IMR-90 (cell line): ENCODE results near the gene CEP295NL. TPM values are rescaled to one million over a fixed set of nuclear protein-coding genes. Genes with fewer than 3 reads are reported as not detected.

Experiments used
- ATAC-seq: fragments of 200-7000 bp; cut with Tn5 transposase; 2 replicates; pipeline ENCODE4 v1.9.1; 2020; ENCODE audit warnings: low read depth, mild to moderate bottlenecking, moderate library complexity
- BruUV-seq: library from RNA; stranded (reverse); fragments of 400-500 nt; replicated peaks from 2 replicates; lab custom pipeline; 2021; lab: Mats Ljungman, UMichigan
- CTCF ChIA-PET: fragments of 300-600 bp; formaldehyde crosslinking; extraction: SDS; loops from one replicate; lab custom pipeline; 2021; ENCODE audit warnings: antibody characterized with exemption; lab: Yijun Ruan, JAX
- POLR2A ChIA-PET: fragments of 300-600 bp; sonication (Branson Sonifier 250); formaldehyde crosslinking; loops from one replicate; lab custom pipeline; 2022; ENCODE audit warnings: antibody characterized with exemption; ENCODE audit not compliant: unreplicated experiment; lab: Charles Lee
- DNase-seq: peaks from one replicate; pipeline ENCODE4 v3.0.0; 2013
- H2AFZ ChIP-seq: replicated peaks from 2 replicates; pipeline ENCODE3; 2013; ENCODE audit warnings: low read length, mild to moderate bottlenecking; ENCODE audit not compliant: poor library complexity
- H2AK5ac ChIP-seq: 2 replicates; pipeline ENCODE4 v1.6.1; 2013; ENCODE audit warnings: low read depth, low read length, inconsistent platforms
- H2AK9ac ChIP-seq: replicated peaks from 2 replicates; pipeline ENCODE3; 2013; ENCODE audit warnings: mild to moderate bottlenecking, low read depth, low read length, moderate library complexity; ENCODE audit not compliant: poor library complexity
- H2BK120ac ChIP-seq: 2 replicates; pipeline ENCODE4 v1.6.1; 2013; ENCODE audit warnings: low read depth, low read length, inconsistent platforms
- H2BK15ac ChIP-seq: 3 replicates; pipeline ENCODE4 v1.6.1; 2013; ENCODE audit warnings: low read depth, low read length, inconsistent platforms
- H2BK20ac ChIP-seq: 2 replicates; pipeline ENCODE4 v1.6.1; 2013; ENCODE audit warnings: low read depth, mild to moderate bottlenecking, inconsistent platforms, low read length, moderate library complexity
- H2BK5ac ChIP-seq: 2 replicates; pipeline ENCODE4 v1.6.1; 2013; ENCODE audit warnings: mild to moderate bottlenecking, low read depth, low read length, inconsistent platforms; ENCODE audit not compliant: poor library complexity, severe bottlenecking
- H3K14ac ChIP-seq: replicated peaks from 2 replicates; pipeline ENCODE4 v1.6.1; 2013; ENCODE audit warnings: low read depth, low read length, inconsistent platforms
- H3K18ac ChIP-seq: 2 replicates; pipeline ENCODE4 v1.6.1; 2013; ENCODE audit warnings: low read depth, low read length, control low read depth
- H3K23ac ChIP-seq: 2 replicates; pipeline ENCODE4 v1.6.1; 2013; ENCODE audit warnings: low read depth, low read length, inconsistent platforms
- H3K27ac ChIP-seq: 2 replicates; pipeline ENCODE4 v1.5.1; 2013; ENCODE audit warnings: mild to moderate bottlenecking, control low read depth, low read length; ENCODE audit not compliant: insufficient read depth
- H3K27me3 ChIP-seq: 2 replicates; pipeline ENCODE4 v1.6.1; 2013; ENCODE audit warnings: low read length; ENCODE audit not compliant: control insufficient read depth, insufficient read depth
- H3K36me3 ChIP-seq: 2 replicates; pipeline ENCODE4 v1.6.1; 2013; ENCODE audit warnings: low read length, mixed read lengths; ENCODE audit not compliant: control insufficient read depth, insufficient read depth
- H3K4ac ChIP-seq: 2 replicates; pipeline ENCODE4 v1.6.1; 2013; ENCODE audit warnings: low read depth, low read length, inconsistent platforms
- H3K4me1 ChIP-seq: 2 replicates; pipeline ENCODE4 v1.6.1; 2013; ENCODE audit warnings: low read length, mixed read lengths; ENCODE audit not compliant: control insufficient read depth, insufficient read depth
- H3K4me2 ChIP-seq: 2 replicates; pipeline ENCODE4 v1.6.1; 2013; ENCODE audit warnings: low read depth, mild to moderate bottlenecking, control low read depth, low read length, moderate library complexity
- H3K4me3 ChIP-seq: 2 replicates; pipeline ENCODE4 v1.5.1; 2013; ENCODE audit warnings: low read depth, mild to moderate bottlenecking, control low read depth, low read length, moderate library complexity; ENCODE audit not compliant: insufficient read depth
- H3K56ac ChIP-seq: 2 replicates; pipeline ENCODE4 v1.6.1; 2013; ENCODE audit warnings: low read length, inconsistent platforms; ENCODE audit not compliant: insufficient read depth; ENCODE audit errors: extremely low read depth
- H3K79me1 ChIP-seq, 2 experiments: 2 replicates each; pipeline ENCODE4 v1.6.1; 2013; ENCODE audit warnings: low read length in 2 of 2, inconsistent platforms in 1 of 2, low read depth in 1 of 2
- H3K9ac ChIP-seq: 2 replicates; pipeline ENCODE4 v1.6.1; 2013; ENCODE audit warnings: low read depth, low read length, control low read depth
- H3K9me1 ChIP-seq: 2 replicates; pipeline ENCODE4 v1.6.1; 2013; ENCODE audit warnings: low read length, inconsistent platforms; ENCODE audit not compliant: insufficient read depth
- H3K9me3 ChIP-seq: 2 replicates; pipeline ENCODE4 v1.6.1; 2013; ENCODE audit warnings: low read length; ENCODE audit not compliant: control insufficient read depth, insufficient read depth
- H4K20me1 ChIP-seq: 2 replicates; pipeline ENCODE4 v1.6.1; 2013; ENCODE audit warnings: low read length, inconsistent platforms; ENCODE audit not compliant: insufficient read depth
- H4K5ac ChIP-seq: 2 replicates; pipeline ENCODE4 v1.6.1; 2013; ENCODE audit warnings: mild to moderate bottlenecking, low read depth, low read length, control low read depth
- H4K8ac ChIP-seq, 2 experiments: 2 replicates each; pipeline ENCODE4 v1.6.1; 2013; ENCODE audit warnings: low read depth in 2 of 2, low read length in 2 of 2, control low read depth in 1 of 2, inconsistent platforms in 1 of 2
- H4K91ac ChIP-seq: 2 replicates; pipeline ENCODE4 v1.6.1; 2013; ENCODE audit warnings: low read depth, low read length, inconsistent platforms; ENCODE audit not compliant: insufficient read depth
- CEBPB ChIP-seq: IDR thresholded peaks from 2 replicates; pipeline ENCODE4 v1.6.1; 2012; ENCODE audit warnings: low read depth, low read length, improper control_type of control experiment
- CHD1 ChIP-seq: IDR thresholded peaks from 2 replicates; pipeline ENCODE4 v1.6.1; 2012; ENCODE audit warnings: low read depth, low read length, improper control_type of control experiment
- CTCF ChIP-seq: conservative IDR thresholded peaks from 2 replicates; pipeline ENCODE4 v1.5.1; 2012; ENCODE audit warnings: mild to moderate bottlenecking, low read depth, low read length, improper control_type of control experiment
- ELK1 ChIP-seq: fragments of 150-350 bp; IDR thresholded peaks from 2 replicates; pipeline ENCODE4 v1.6.1; 2016; ENCODE audit warnings: low read depth, mild to moderate bottlenecking, low read length, moderate library complexity, borderline replicate concordance
- FOS ChIP-seq: fragments of 150-350 bp; IDR thresholded peaks from 2 replicates; pipeline ENCODE4 v1.6.1; 2016; ENCODE audit warnings: low read depth, low read length
- MAFK ChIP-seq: IDR thresholded peaks from 2 replicates; pipeline ENCODE4 v1.6.1; 2012; ENCODE audit warnings: low read depth, low read length, improper control_type of control experiment
- NFE2L2 ChIP-seq: fragments of 150-350 bp; IDR thresholded peaks from 2 replicates; pipeline ENCODE4 v1.6.1; 2016; ENCODE audit warnings: low read depth, mild to moderate bottlenecking, low read length
- RAD21 ChIP-seq: IDR thresholded peaks from 2 replicates; pipeline ENCODE4 v1.6.1; 2012; ENCODE audit warnings: low read length, improper control_type of control experiment
- SMC3 ChIP-seq: fragments of 150-350 bp; IDR thresholded peaks from 2 replicates; pipeline ENCODE4 v1.6.1; 2016; ENCODE audit warnings: low read depth, mild to moderate bottlenecking, antibody characterized with exemption, low read length, moderate library complexity
- WGBS, 2 experiments: methylation state at CpG; one replicate each; pipeline versions ENCODE4 v1.1.5 to v1.1.7; 2013; ENCODE audit warnings: missing lambda C conversion rate in 2 of 2; ENCODE audit not compliant: insufficient read length in 1 of 2; ENCODE audit errors: extremely low coverage in 2 of 2; 5-methylcytosine and 5-hydroxymethylcytosine counted together
- dilution Hi-C: fragments of 300-500 bp; cut with HindIII; formaldehyde crosslinking; loops from one replicate; pipeline ENCODE4 v1.14.3; 2018; ENCODE audit warnings: low sequenced_read_pairs; ENCODE audit not compliant: unreplicated experiment
- in situ Hi-C: fragments of 300-500 bp; cut with MboI; formaldehyde crosslinking; loops from 3 replicates; pipeline ENCODE4 v1.14.3; 2019; ENCODE audit warnings: low sequenced_read_pairs, inconsistent platforms, mixed read lengths
- intact Hi-C: fragments of 100-400 bp; cut with micrococcal nuclease; formaldehyde crosslinking; loops from 2 replicates; pipeline ENCODE4 v1.10.0; 2022
- polyA plus RNA-seq, 3 experiments: library from polyadenylated mRNA; depleted of rRNA; stranded (reverse); fragments of >200 nt; gene quantifications; 2 replicates each; pipeline ENCODE4 v1.2.3, GENCODE V29; 2012; ENCODE audit warnings: low replicate concordance in 1 of 3
- total RNA-seq: library from RNA; depleted of rRNA; stranded (reverse); fragments of >200 nt; gene quantifications from 2 replicates; pipeline ENCODE4 v1.2.3, GENCODE V29; 2012

The CEP295NL gene
- total and polyA plus RNA-seq, 2 of the 4 experiments (the other 2 are of a cell fraction): 0.31 to 0.72 TPM

GRCh38 chr17:78944956-78945355 lies 42.0 kb upstream of the CEP295NL start:
- peaks cover 2% of the 10 kb centered on the region; the same call in 1 of the 2 replicates for H3K9me3 ChIP-seq
- DNase-seq: no peak
- in situ Hi-C loops (no loop called here), intact Hi-C loops (no loop called here), dilution Hi-C loops (no loop called here)
- H3K4me3 ChIP-seq: no peak overlapping the region
- no peak overlapping the region for H3K23ac ChIP-seq
- ChIA-PET CTCF (no interaction called here), POLR2A (no interaction called here)
- no peaks in the 10 kb centered on the region; the same call in 1 of the 2 replicates for H3K27me3 ChIP-seq
- no peak overlapping the region for H3K9ac ChIP-seq
- H2AK5ac ChIP-seq: no peak overlapping the region
- H3K27ac ChIP-seq: no peak overlapping the region
- ATAC-seq: no peak
- H2BK120ac ChIP-seq: no peak overlapping the region
- no TSS peak for BruUV-seq
- WGBS, 2 experiments: 69% methylated on average over 7 of the region's 10 CpGs; no CpG with 5 or more reads in 1 of the 2 experiments
- peaks cover 3% of the 10 kb centered on the region; the same call in 1 of the 2 replicates for H3K9me1 ChIP-seq
- TF ChIP-seq CEBPB (no peak), ELK1 (no peak), MAFK (no peak), SMC3 (no peak), RAD21 (no peak), CHD1 (no peak), CTCF (no peak), FOS (no peak), NFE2L2 (no peak)
- no peak overlapping the region for H2BK20ac ChIP-seq
- no peak overlapping the region for H4K5ac ChIP-seq
- no peak overlapping the region for H2AK9ac ChIP-seq
- no peak overlapping the region for H2BK15ac ChIP-seq
- no peak overlapping the region for H3K14ac ChIP-seq
- H3K18ac ChIP-seq: no peak overlapping the region
- no peaks in the 10 kb centered on the region for H3K36me3 ChIP-seq
- no peak overlapping the region for H3K4me2 ChIP-seq
- no peak overlapping the region for H2AFZ ChIP-seq
- no peak overlapping the region for H4K91ac ChIP-seq
- H4K20me1 ChIP-seq: no peaks in the 10 kb centered on the region
- no peak overlapping the region for H2BK5ac ChIP-seq
- H3K79me1 ChIP-seq: no peaks in the 10 kb centered on the region
- H4K8ac ChIP-seq: no peak overlapping the region
- peaks cover 3% of the 10 kb centered on the region; the same call in 1 of the 2 replicates for H3K4me1 ChIP-seq
- no peak overlapping the region for H3K4ac ChIP-seq
- no peak overlapping the region for H3K56ac ChIP-seq
